SK-N-SH treated with all-trans-retinoic acid at 6 μM for 48 hours (cell line): Measurements from ENCODE around the gene SLPI.

Source experiments
- CSDC2 ChIP-seq: fragments of 250-450 bp; sonication (Bioruptor Pico); IDR thresholded peaks from 2 replicates; pipeline ENCODE4 v1.5.0; 2020; ENCODE audit warnings: mild to moderate bottlenecking, moderate library complexity
- PPARA ChIP-seq: fragments of 250-450 bp; sonication (Bioruptor Pico); IDR thresholded peaks from 2 replicates; pipeline ENCODE4 v1.5.0; 2020; ENCODE audit warnings: mild to moderate bottlenecking, borderline replicate concordance
- TF ChIP-seq, protein P1 (sequence below): fragments of 250-450 bp; sonication (Bioruptor Pico); IDR thresholded peaks from 2 replicates; pipeline ENCODE4 v1.8.0; 2020; ENCODE audit warnings: mild to moderate bottlenecking, moderate library complexity, borderline replicate concordance

DNA sequence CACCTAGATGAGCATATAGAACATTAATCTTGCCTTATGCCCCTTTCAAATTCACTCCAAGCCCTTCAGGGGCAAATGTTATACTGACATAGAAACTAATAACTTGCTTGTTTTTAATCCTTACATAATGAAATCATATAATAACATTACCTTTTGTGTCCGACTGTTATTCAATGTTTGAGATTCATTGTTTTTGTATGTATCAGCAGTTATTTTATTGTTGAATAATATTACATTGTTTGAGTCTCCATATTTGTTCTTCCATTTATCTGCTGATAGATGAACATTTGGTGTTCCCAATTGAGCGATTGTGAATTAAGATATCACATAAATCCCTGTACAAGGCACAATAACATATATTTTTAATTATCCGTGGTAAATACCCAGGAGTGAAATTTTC is 41.5 kb downstream of the SLPI start:
- TF ChIP-seq PPARA (CRISPR knock-in tag) (no peak), CSDC2 (CRISPR knock-in tag) (no peak)
- TF ChIP-seq, protein P1, sequence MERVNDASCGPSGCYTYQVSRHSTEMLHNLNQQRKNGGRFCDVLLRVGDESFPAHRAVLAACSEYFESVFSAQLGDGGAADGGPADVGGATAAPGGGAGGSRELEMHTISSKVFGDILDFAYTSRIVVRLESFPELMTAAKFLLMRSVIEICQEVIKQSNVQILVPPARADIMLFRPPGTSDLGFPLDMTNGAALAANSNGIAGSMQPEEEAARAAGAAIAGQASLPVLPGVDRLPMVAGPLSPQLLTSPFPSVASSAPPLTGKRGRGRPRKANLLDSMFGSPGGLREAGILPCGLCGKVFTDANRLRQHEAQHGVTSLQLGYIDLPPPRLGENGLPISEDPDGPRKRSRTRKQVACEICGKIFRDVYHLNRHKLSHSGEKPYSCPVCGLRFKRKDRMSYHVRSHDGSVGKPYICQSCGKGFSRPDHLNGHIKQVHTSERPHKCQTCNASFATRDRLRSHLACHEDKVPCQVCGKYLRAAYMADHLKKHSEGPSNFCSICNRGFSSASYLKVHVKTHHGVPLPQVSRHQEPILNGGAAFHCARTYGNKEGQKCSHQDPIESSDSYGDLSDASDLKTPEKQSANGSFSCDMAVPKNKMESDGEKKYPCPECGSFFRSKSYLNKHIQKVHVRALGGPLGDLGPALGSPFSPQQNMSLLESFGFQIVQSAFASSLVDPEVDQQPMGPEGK (CRISPR knock-in tag) = no peak
